ENCODE data around the gene LYPD6B.

- TF ChIP-seq CTCF (IDR thresholded peaks at IDR 0.05; ENCODE audit: low read length) (no peak), EZH2 (IDR thresholded peaks at IDR 0.05; ENCODE audit: borderline replicate concordance, low read length) (no peak)
These were observed 126.3 kb downstream of the LYPD6B start for GRCh38 chr2:149164827-149165226.

All from OCI-LY1 (cell line).